ENCODE data around the gene DOCK4.

Gene DOCK4

DNA sequence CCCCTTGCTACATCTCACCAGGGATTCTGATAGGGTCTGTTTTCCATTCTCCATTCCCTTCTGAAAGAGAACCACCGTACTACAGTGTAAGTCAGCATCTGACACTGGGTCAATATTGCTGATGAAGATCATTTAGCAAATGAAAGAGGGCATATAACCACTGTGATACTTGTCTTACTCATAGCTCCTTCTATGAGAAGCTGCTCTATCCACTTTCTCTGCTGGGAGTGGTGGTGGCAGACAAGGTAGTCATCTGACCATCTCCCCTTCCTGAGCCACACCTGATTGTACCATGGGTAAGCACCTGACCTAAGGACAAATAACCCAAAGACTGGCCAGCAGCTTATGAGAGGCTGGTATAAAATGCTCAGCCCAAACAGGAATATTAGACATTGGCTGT is 220.4 kb downstream of the DOCK4 start:
- no peak for TF ChIP-seq JUND (IDR thresholded peaks at IDR 0.05; ENCODE audit: low read depth)
- in situ Hi-C loops (cut with HindIII; ENCODE audit: low pct_unique_long_range_greater_than_20kb, low sequenced_read_pairs): no loop called here
- DNase-seq (ENCODE audit: low read depth in 1 of 2, low spot score in 1 of 2): no peak

DNA sequence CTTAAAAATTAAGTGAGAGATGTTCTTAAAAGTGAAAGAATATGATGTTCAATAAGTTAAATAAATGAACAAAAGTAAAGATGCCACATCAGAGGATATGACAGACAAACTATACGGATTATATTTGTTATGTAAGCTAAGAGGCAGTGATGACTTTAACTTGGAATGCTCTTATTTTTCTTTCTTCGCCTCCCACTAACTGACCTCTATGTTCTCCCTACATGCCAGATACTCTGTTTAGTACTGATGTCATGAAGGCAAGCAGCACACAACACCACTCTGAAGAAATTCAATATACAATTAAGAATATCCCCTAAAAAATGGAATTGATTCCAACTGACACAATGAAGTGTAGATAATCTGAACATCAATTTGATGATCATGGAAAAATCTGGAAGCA is 223.4 kb downstream of the DOCK4 start:
- no peak for DNase-seq (ENCODE audit: low read depth in 1 of 2, low spot score in 1 of 2)
- in situ Hi-C loops (cut with HindIII; ENCODE audit: low pct_unique_long_range_greater_than_20kb, low sequenced_read_pairs): no loop called here
- no peak for TF ChIP-seq JUND (IDR thresholded peaks at IDR 0.05; ENCODE audit: low read depth)

DNA sequence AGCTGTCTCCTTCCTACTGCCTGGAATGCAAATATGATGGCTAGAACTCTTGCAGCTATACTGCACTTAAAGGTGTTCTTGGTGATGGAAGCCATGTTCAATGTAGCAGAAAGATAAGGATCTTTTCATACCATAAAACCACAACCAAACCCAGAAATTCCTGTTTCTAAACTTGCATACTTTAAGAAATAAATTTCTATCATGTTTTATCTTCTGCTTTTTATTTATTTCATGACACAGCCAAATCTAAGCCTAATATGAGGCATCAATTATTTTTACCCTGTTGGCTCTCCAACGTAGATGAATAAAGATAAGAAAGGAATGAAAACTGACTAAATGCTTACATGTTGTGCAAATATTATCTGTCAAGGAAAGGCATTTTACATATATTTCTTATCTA is 224.1 kb downstream of the DOCK4 start:
- peak; percentile 18 to 34 for DNase-seq (ENCODE audit: low read depth in 1 of 2, low spot score in 1 of 2)
- in situ Hi-C loops (cut with HindIII; ENCODE audit: low pct_unique_long_range_greater_than_20kb, low sequenced_read_pairs): no loop called here

DNA sequence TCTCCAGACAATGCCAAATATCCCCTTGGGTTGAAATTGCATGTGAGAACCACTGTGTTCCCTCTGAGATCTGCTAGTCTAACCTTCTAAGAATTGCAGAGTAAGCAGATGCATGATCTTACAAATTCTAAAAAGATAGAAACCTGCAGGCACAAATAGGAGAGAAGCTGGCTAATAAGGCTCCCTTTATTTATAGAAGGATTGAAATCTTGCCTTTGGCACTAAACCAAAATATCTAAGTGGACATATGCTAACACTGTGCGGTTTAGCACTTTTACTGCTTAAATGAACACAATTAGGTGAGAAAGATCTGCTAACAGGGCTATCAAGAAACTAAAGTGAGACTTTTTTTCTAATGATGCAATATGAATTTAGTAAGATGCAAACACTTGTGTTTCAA is 225.5 kb downstream of the DOCK4 start:
- no peak for TF ChIP-seq JUND (IDR thresholded peaks at IDR 0.05; ENCODE audit: low read depth)
- peak in 1 of 2 experiments; percentile 3 for DNase-seq (ENCODE audit: low read depth in 1 of 2, low spot score in 1 of 2)
- in situ Hi-C loops (cut with HindIII; ENCODE audit: low pct_unique_long_range_greater_than_20kb, low sequenced_read_pairs): no loop called here

More for the DNA sequence above, 224.1 kb downstream of the DOCK4 start:
- TF ChIP-seq JUND (IDR thresholded peaks at IDR 0.05; ENCODE audit: low read depth): no peak

DNA sequence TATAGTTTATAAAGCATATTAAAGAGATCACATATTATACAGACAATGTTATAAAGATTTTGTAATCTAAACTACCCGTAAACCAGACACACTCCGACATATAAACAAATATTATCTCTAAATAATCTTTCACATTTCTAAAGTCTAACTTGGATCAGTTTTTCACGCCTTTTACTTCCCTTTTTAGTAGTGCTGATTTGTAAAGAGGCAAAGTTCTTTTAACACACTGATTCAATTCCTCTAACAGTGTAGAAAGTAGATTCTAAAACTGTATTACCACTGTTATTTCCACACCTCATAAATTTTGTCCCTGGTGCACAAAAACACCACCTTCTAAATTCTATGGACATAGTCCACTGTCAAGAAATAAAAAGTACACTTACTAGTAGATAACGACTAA is 230.9 kb downstream of the DOCK4 start:
- in situ Hi-C loops (cut with HindIII; ENCODE audit: low pct_unique_long_range_greater_than_20kb, low sequenced_read_pairs): no loop called here
- TF ChIP-seq JUND (IDR thresholded peaks at IDR 0.05; ENCODE audit: low read depth): no peak
- DNase-seq (ENCODE audit: low read depth in 1 of 2, low spot score in 1 of 2): no peak

DNA sequence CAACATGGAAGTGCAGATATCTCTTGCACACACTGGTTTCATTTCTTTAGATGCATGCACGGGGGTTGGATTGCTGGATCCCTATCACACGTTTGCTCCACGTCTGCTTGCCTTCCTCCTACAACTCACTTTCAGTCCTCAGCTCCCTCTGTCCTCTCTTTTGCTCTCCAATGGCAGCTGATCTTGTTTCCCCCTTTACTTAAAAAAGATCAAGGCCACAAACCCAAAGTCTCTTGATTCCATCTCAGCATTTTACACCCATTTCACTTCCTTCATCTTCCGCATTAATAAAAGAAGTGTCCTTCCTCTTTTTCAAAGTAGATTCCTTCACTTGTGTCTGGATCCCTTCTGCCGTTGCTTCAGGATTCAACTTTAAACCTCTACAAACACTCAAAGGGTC is 245.2 kb downstream of the DOCK4 start:
- DNase-seq (ENCODE audit: low read depth in 1 of 2, low spot score in 1 of 2): no peak
- TF ChIP-seq JUND (IDR thresholded peaks at IDR 0.05; ENCODE audit: low read depth): no peak
- in situ Hi-C loops (cut with HindIII; ENCODE audit: low pct_unique_long_range_greater_than_20kb, low sequenced_read_pairs): no loop called here

DNA sequence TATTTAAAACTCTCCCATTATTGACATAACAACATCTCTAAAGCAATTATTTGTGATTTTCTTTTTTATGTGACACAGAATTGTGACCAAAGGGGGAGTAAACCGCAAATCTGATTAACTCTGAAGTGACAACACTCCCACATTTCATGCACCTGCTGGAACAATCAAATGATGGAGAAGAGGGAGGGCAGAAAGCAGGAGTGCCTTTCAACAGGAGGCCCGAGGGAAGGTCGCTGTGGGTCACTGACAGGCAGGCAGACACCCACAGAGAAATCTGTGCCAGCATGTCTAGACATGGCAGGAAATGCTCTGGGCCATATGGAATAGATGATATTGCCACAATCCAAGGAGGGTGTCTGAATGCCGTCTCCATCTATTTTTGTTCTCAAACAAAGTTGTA is 247.3 kb downstream of the DOCK4 start:
- in situ Hi-C loops (cut with HindIII; ENCODE audit: low pct_unique_long_range_greater_than_20kb, low sequenced_read_pairs): no loop called here
- peak in 1 of 2 experiments; percentile 15 for DNase-seq (ENCODE audit: low read depth in 1 of 2, low spot score in 1 of 2)
- TF ChIP-seq JUND (IDR thresholded peaks at IDR 0.05; ENCODE audit: low read depth): no peak

DNA sequence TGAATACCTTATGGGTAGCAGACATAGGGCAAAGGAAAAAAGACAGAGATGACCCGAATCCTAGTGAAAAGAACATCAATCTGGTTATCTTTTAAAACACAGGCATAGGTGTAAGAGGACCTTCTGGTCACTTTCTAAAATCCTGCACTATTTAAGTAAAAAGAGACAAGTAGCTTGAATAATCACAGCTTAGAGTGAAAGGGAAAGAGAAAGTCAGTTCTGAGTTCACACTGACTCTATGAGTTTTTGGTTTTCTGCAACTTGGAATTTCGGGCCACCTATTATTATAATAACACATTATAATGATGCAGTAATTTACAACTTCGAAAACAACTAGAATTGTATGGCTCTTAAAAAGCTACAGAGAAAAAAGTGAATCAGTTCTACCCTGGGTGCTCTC is 247.8 kb downstream of the DOCK4 start:
- in situ Hi-C loops (cut with HindIII; ENCODE audit: low pct_unique_long_range_greater_than_20kb, low sequenced_read_pairs): no loop called here
- no peak for TF ChIP-seq JUND (IDR thresholded peaks at IDR 0.05; ENCODE audit: low read depth)
- DNase-seq (ENCODE audit: low read depth in 1 of 2, low spot score in 1 of 2): no peak

DNA sequence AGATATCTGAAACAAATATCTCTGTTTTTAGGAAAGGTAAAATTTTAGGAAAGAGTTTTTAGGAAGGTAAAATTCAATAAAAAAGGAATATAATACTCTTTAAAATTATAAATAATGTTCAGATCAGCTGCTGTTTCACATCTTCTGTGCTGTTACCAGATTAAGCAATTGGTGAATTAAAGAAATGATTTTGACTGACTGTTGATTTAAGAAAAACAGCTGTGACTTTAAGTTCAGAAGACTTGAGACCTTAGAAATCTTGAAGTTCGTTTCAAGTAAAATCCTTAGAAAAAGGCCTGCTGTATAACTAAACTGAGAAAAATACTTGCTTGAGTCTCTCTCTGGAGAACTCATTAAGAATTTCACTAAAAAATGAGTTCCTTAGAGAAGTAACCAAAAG is 250.6 kb downstream of the DOCK4 start:
- in situ Hi-C loops (cut with HindIII; ENCODE audit: low pct_unique_long_range_greater_than_20kb, low sequenced_read_pairs): no loop called here
- no peak for TF ChIP-seq JUND (IDR thresholded peaks at IDR 0.05; ENCODE audit: low read depth)
- no peak for DNase-seq (ENCODE audit: low read depth in 1 of 2, low spot score in 1 of 2)

DNA sequence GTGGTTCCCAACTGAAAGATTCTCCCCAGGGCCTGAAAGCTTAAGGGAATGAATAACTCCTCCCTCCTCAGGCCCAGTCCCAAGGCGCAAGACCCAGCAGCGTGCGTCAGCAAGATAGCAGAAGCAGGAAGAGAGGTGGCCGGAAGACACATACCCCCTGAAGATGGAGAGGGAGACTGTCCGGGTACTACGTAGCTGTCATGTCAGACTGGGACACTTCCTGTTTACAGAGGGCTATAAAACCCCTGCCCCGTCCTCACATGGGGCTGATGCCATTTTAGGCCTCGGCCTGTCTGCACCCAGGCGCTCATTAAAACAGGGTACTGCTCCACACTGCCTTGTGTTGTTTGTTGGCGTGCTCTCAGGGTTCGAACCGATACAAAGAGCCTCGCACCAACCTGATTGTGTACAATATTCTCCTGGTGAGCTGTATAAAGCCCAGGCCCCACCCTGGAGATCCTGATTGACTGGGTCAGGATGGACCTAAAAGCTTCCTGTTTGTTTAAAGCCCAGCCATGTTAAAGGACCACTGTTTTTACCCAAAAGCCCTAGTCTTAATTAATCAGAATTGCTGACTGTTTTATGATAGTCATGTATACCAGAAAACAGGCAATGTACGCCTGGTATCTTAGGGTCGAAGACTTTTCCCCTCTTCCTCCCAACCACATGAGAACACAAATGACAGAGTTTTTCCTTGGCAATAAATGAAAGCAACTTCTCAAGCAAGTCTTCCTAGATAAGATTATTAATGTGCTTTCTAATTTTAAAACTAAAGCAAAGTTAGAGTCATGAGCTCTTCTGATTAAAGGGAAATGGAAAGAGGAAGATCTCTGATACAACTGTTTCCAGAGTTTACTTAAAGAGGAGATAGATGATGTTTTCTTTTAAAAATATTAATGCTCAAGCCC is 251.5 kb downstream of the DOCK4 start:
- in situ Hi-C loops (cut with HindIII; ENCODE audit: low pct_unique_long_range_greater_than_20kb, low sequenced_read_pairs): no loop called here
- DNase-seq (ENCODE audit: low read depth in 1 of 2, low spot score in 1 of 2): no peak
- no peak for TF ChIP-seq JUND (IDR thresholded peaks at IDR 0.05; ENCODE audit: low read depth)

DNA sequence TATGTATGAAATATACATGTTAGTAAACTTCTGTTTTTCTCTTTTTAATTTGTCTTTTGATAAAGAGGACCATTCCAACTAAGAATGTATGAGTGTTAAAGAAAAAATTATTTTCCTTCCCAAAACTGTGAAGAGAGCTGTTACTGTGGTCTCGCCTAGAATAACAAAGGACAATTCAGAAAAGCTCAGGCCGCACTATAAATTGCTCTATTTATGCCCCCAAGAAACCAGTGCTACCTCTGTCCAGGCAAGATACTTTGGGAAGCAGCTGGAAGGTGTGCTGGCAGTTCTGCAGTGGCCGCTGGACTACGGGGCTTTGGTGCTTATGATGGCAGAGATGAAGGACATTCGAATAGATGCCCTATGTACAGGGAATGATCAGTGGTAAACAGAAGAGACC is 252.1 kb downstream of the DOCK4 start:
- no peak for DNase-seq (ENCODE audit: low read depth in 1 of 2, low spot score in 1 of 2)
- in situ Hi-C loops (cut with HindIII; ENCODE audit: low pct_unique_long_range_greater_than_20kb, low sequenced_read_pairs): no loop called here
- no peak for TF ChIP-seq JUND (IDR thresholded peaks at IDR 0.05; ENCODE audit: low read depth)

DNA sequence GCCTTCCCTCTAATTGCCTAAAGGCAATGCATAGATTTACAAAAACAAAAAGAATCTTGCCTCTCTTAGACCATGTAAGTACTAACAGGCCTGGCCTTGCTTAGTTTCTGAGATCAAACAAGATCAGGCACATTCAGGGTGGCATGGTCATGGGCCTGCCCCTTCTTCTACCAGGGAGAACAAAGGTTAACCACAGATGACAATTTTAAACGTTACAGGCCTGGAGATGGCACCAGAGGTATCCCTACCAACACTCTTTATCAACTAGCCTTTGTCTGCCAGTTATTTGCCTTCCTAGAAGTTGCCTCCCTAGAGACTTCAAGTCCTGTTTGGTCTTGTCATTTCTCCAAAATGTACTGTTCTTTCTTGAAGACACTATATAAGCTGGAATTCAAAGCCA is 252.6 kb downstream of the DOCK4 start:
- DNase-seq (ENCODE audit: low read depth in 1 of 2, low spot score in 1 of 2): peak in 1 of 2 experiments; percentile 36
- no peak for TF ChIP-seq JUND (IDR thresholded peaks at IDR 0.05; ENCODE audit: low read depth)

DNA sequence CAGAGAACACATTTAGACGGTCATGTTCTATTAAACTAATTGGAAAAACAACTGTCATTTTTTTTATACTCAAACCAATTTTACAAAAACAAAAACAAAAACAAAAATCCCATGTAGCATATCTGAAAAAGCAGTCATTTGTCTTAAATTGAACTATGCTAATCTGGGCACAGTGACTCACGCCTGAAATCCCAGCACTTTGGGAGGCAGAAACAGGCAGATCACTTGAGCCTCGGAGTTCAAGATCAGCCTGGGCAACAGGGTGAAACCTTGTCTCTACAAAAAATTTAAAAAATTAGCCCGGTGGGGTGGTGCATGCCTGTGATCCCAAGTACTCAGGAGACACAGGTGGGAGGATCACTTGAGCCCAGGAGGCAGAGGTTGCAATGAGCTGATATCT is 253.4 kb downstream of the DOCK4 start:
- no peak for TF ChIP-seq JUND (IDR thresholded peaks at IDR 0.05; ENCODE audit: low read depth)
- no peak for DNase-seq (ENCODE audit: low read depth in 1 of 2, low spot score in 1 of 2)
- in situ Hi-C loops (cut with HindIII; ENCODE audit: low pct_unique_long_range_greater_than_20kb, low sequenced_read_pairs): no loop called here

More for the DNA sequence above, 252.6 kb downstream of the DOCK4 start:
- in situ Hi-C loops (cut with HindIII; ENCODE audit: low pct_unique_long_range_greater_than_20kb, low sequenced_read_pairs): no loop called here

DNA sequence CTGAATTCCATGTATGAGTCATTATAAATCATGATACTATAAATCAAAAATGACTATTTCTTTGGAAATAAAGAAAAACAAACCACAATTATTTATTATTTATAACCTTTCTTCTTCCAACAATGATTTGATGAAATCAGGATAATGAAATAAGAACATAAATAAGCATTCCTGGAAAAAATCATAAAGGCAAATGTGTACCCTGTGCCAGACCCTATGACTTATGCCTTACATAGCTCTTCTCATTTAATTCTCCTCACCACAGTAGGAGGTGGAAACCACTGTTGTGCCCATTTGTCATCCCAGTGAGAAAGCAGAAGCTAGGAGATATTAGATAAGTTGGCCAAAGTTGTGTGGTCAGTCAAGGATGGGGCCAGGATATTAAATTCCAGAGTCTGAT is 255.1 kb downstream of the DOCK4 start:
- TF ChIP-seq JUND (IDR thresholded peaks at IDR 0.05; ENCODE audit: low read depth): no peak
- in situ Hi-C loops (cut with HindIII; ENCODE audit: low pct_unique_long_range_greater_than_20kb, low sequenced_read_pairs): no loop called here
- no peak for DNase-seq (ENCODE audit: low read depth in 1 of 2, low spot score in 1 of 2)
